Fibroblast of villous mesenchyme (primary cell): ENCODE data around the gene TACC2. TPM values are rescaled to one million over a fixed set of nuclear protein-coding genes. Genes with fewer than 3 reads are reported as not detected.
"Not testable (repeated sequence)": the region's sequence is repeated elsewhere in the genome, so short reads cannot be mapped to it uniquely, and the experiment has no call there.

Experiments
- DNase-seq: peaks from one replicate; pipeline ENCODE4 v3.0.0-alpha.2; 2010; ENCODE audit warnings: low read depth
- H3K4me3 ChIP-seq: 2 replicates; pipeline ENCODE4 v1.5.1; 2011; ENCODE audit warnings: low read depth, mild to moderate bottlenecking, low read length
- CTCF ChIP-seq: IDR thresholded peaks from 2 replicates; pipeline ENCODE4 v1.5.1; 2012; ENCODE audit warnings: low read depth, mild to moderate bottlenecking, low read length; ENCODE audit not compliant: insufficient read depth
- total RNA-seq: library from RNA; depleted of rRNA; stranded (reverse); fragments of >200 nt; gene quantifications from 2 replicates; pipeline ENCODE4 v1.2.3, GENCODE V29; 2012

TACC2 gene
- total RNA-seq, 1 donor = 5.6 TPM

GRCh38 chr10:122001698-122002097, 12.7 kb downstream of the TACC2 start:
- TF ChIP-seq CTCF = no peak
- no peak overlapping the region for H3K4me3 ChIP-seq
- DNase-seq = no peak

GRCh38 chr10:122007415-122007814, 18.5 kb downstream of the TACC2 start:
- TF ChIP-seq CTCF = no peak
- no peak overlapping the region for H3K4me3 ChIP-seq
- DNase-seq = no peak

- TF ChIP-seq CTCF = no peak
- no peak overlapping the region for H3K4me3 ChIP-seq
- DNase-seq = peak; percentile 74
These were observed 21.6 kb downstream of the TACC2 start for GRCh38 chr10:122010405-122011050.

- no peak for TF ChIP-seq CTCF
- no peak for DNase-seq
These were observed 23.8 kb downstream of the TACC2 start for GRCh38 chr10:122012731-122013130.

DNA sequence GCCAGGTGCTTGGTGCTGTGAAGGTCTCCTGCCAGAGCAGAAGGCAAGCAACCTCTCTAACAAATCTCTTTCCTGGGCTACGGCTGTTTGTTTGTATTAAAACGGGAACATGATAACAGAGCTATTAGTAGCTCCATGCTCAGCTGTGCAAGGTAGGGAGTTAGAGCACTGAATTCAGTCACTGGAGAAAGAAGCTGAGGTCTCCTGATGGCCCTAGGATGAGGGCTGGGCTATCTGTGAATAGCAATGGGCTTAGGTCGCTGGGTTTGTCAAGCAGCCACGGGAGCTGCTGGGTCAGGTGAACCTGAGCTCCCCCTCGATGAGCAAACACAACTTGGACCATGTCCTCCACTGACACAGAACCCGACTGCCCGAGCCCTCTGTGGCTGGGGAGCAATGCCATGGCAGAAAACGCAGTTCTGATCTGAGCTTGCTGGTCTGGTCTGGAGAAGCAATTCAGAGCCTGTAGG, 24.4 kb downstream of the TACC2 start:
- no peak for DNase-seq
- no peak overlapping the region for H3K4me3 ChIP-seq

More at GRCh38 chr10:122012731-122013130, 23.8 kb downstream of the TACC2 start:
- no peak overlapping the region for H3K4me3 ChIP-seq

GRCh38 chr10:122014652-122015248, 25.8 kb downstream of the TACC2 start:
- TF ChIP-seq CTCF = no peak
- no peak overlapping the region for H3K4me3 ChIP-seq
- no peak for DNase-seq

More for the DNA sequence above, 24.4 kb downstream of the TACC2 start:
- TF ChIP-seq CTCF = no peak

DNA sequence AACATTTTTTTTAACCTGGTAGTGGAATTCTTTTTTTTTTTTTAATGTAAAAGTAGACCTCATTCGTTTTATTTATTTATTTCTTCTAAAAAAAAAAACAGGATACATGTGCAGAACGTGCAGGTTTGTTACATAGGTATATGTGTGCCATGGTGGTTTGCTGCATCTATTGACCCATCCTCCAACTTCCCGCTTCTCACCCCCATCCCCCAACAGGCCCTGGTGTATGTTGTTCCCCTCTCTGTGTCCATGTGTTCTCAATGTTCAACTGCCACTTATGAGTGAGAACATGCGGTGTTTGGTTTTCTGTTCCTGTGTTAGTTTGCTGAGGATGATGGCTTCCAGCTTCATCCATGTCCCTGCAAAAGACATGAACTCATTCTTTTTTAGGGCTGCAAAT, 29.0 kb downstream of the TACC2 start:
- H3K4me3 ChIP-seq, DNase-seq: not testable (repeated sequence)
